ENCODE results near the gene NPL. TPM values are rescaled to one million over a fixed set of nuclear protein-coding genes. Genes with fewer than 3 reads are reported as not detected.

NPL gene
- total RNA-seq, 4 donors from 2014 or later, result 9.6 to 94.5 (median 11.4) TPM; not detected in 1

- Histone ChIP-seq H3K9me3 (no peaks in the 10 kb centered on the region), H3K36me3 (no peaks in the 10 kb centered on the region), H3K4me3 (no peak overlapping the region), H3K27ac (no peak overlapping the region), H3K27me3 (no peaks in the 10 kb centered on the region), H3K4me1 (peaks cover 0 to 4% (median 3%) of the 10 kb centered on the region in 4 donors)
- DNase-seq, result no peak
- in situ Hi-C loops (cut with MboI; ENCODE audit: low pct_ligation_motif_present in 1 of 4, low pct_unique_long_range_greater_than_20kb in 1 of 4, low sequenced_read_pairs in 3 of 4), result no loop called here
- 80 to 86% methylated on average over 2 of the region's 2 CpGs for WGBS, 2 donors (ENCODE audit: low coverage in 1 of 2)
- TF ChIP-seq CTCF (IDR thresholded peaks at IDR 0.05) (no peak), POLR2AphosphoS5 (IDR thresholded peaks at IDR 0.05) (no peak), EP300 (IDR thresholded peaks at IDR 0.05; ENCODE audit: low read depth) (no peak), POLR2A (IDR thresholded peaks at IDR 0.05) (no peak)
- intact Hi-C loops (cut with DNase I; ENCODE audit: low total_unique reads), result no loop called here
These were observed 44.8 kb downstream of the NPL start for GRCh38 chr1:182834326-182834725.

- H3K27ac ChIP-seq, result no peak overlapping the region
- no peak overlapping the region for H3K4me3 ChIP-seq
- H3K36me3 ChIP-seq, result no peaks in the 10 kb centered on the region
- TF ChIP-seq EP300 (IDR thresholded peaks at IDR 0.05; ENCODE audit: low read depth) (no peak), POLR2A (IDR thresholded peaks at IDR 0.05) (no peak), POLR2AphosphoS5 (IDR thresholded peaks at IDR 0.05) (no peak), CTCF (IDR thresholded peaks at IDR 0.05) (no peak)
- peaks cover 0 to 10% (median 9%) of the 10 kb centered on the region in 4 donors for H3K4me1 ChIP-seq
- WGBS, 2 donors (ENCODE audit: low coverage in 1 of 2), result 90% methylated on average over 10 of the region's 10 CpGs; no CpG with 5 or more reads in 1 of the 2 donors
- in situ Hi-C loops (cut with MboI; ENCODE audit: low pct_ligation_motif_present in 1 of 4, low pct_unique_long_range_greater_than_20kb in 1 of 4, low sequenced_read_pairs in 3 of 4), result no loop called here
- intact Hi-C loops (cut with DNase I; ENCODE audit: low total_unique reads), result no loop called here
- no peaks in the 10 kb centered on the region for H3K27me3 ChIP-seq
- H3K9me3 ChIP-seq, result no peaks in the 10 kb centered on the region
- no peak for DNase-seq
These were observed 46.2 kb downstream of the NPL start for GRCh38 chr1:182835806-182836205.

- Histone ChIP-seq H3K36me3 (peaks cover 0 to 5% (median 2%) of the 10 kb centered on the region in 4 donors), H3K4me1 (peaks cover 0 to 42% (median 30%) of the 10 kb centered on the region in 4 donors), H3K4me3 (peak within 1 kb of the TSS; percentile 56 to 81 (median 68)), H3K27ac (peak within 1 kb of the TSS; percentile 90 to 95 (median 95)), H3K9me3 (no peaks in the 10 kb centered on the region), H3K27me3 (no peaks in the 10 kb centered on the region)
- 0% methylated on average over 2 to 42 of the region's 92 CpGs for WGBS, 2 donors (ENCODE audit: low coverage in 1 of 2)
- DNase-seq, result peak; percentile 96
- in situ Hi-C loops (cut with MboI; ENCODE audit: low pct_ligation_motif_present in 1 of 4, low pct_unique_long_range_greater_than_20kb in 1 of 4, low sequenced_read_pairs in 3 of 4), result no loop called here
- TF ChIP-seq EP300 (IDR thresholded peaks at IDR 0.05; ENCODE audit: low read depth) (no peak), POLR2A (IDR thresholded peaks at IDR 0.05) (peak; percentile 90), CTCF (IDR thresholded peaks at IDR 0.05) (peak in 3 of 5 experiments; percentile 21 to 50 (median 23)), POLR2AphosphoS5 (IDR thresholded peaks at IDR 0.05) (peak; percentile 97 to 98 (median 98))
- intact Hi-C loops (cut with DNase I; ENCODE audit: low total_unique reads), result no loop called here
These were observed 49.9 kb downstream of the NPL start, which contains the start of gene DHX9 for GRCh38 chr1:182839209-182840066. TSS of gene DHX9 (plus strand) at chr1:182839347. CDS start at chr1:182842567, 3,220 bp downstream.

GRCh38 chr1:182841368-182841988, 51.9 kb downstream of the NPL start:
- DNase-seq, result no peak

More at GRCh38 chr1:182841368-182841988, 51.9 kb downstream of the NPL start:
- intact Hi-C loops (cut with DNase I; ENCODE audit: low total_unique reads) (no loop called here), in situ Hi-C loops (cut with MboI; ENCODE audit: low pct_ligation_motif_present in 1 of 4, low pct_unique_long_range_greater_than_20kb in 1 of 4, low sequenced_read_pairs in 3 of 4) (no loop called here)
- no peaks in the 10 kb centered on the region for H3K27me3 ChIP-seq
- peak overlapping the region; percentile 90 to 95 (median 95) for H3K27ac ChIP-seq
- TF ChIP-seq POLR2AphosphoS5 (IDR thresholded peaks at IDR 0.05) (no peak), EP300 (IDR thresholded peaks at IDR 0.05; ENCODE audit: low read depth) (no peak), CTCF (IDR thresholded peaks at IDR 0.05) (no peak), POLR2A (IDR thresholded peaks at IDR 0.05) (no peak)
- H3K4me1 ChIP-seq, result peaks cover 0 to 49% (median 30%) of the 10 kb centered on the region in 4 donors
- no peaks in the 10 kb centered on the region for H3K9me3 ChIP-seq
- WGBS, 2 donors (ENCODE audit: low coverage in 1 of 2), result 38 to 40% methylated on average over 10 of the region's 10 CpGs
- peak overlapping the region in 1 of 4 donors; percentile 63 for H3K4me3 ChIP-seq
- H3K36me3 ChIP-seq, result peaks cover 0 to 20% (median 9%) of the 10 kb centered on the region in 4 donors
